Transverse colon (tissue), 4 donors: ENCODE results near the gene CCR8.

Experiments used
- EP300 ChIP-seq: sonication (generic); formaldehyde crosslinking; IDR thresholded peaks from one replicate; pipeline ENCODE4 v1.6.1; 2017; ENCODE audit warnings: antibody characterized with exemption, low read depth
- POLR2A ChIP-seq: fragments of 450-650 bp; IDR thresholded peaks from one replicate; pipeline ENCODE4 v1.6.1; 2016; ENCODE audit warnings: antibody characterized with exemption, mild to moderate bottlenecking, moderate library complexity
- POLR2AphosphoS5 ChIP-seq, 3 donors: sonication (generic); formaldehyde crosslinking; IDR thresholded peaks; one replicate each; pipeline ENCODE4 v1.6.1; 2016; ENCODE audit warnings: antibody characterized with exemption in 3 of 3
- TF ChIP-seq, protein P1 (sequence below), 5 experiments: fragments of 200-600 bp in 3 of 5; fragments of 450-650 bp in 2 of 5; sonication (generic) in 3 of 5; IDR thresholded peaks; 1 replicate in 2 of 5; 2 replicates in 3 of 5; pipeline ENCODE4 v1.5.1; 2016 to 2017; ENCODE audit warnings: antibody characterized with exemption in 5 of 5, inconsistent platforms in 3 of 5, mild to moderate bottlenecking in 2 of 5, moderate library complexity in 1 of 5

- TF ChIP-seq, protein P1, sequence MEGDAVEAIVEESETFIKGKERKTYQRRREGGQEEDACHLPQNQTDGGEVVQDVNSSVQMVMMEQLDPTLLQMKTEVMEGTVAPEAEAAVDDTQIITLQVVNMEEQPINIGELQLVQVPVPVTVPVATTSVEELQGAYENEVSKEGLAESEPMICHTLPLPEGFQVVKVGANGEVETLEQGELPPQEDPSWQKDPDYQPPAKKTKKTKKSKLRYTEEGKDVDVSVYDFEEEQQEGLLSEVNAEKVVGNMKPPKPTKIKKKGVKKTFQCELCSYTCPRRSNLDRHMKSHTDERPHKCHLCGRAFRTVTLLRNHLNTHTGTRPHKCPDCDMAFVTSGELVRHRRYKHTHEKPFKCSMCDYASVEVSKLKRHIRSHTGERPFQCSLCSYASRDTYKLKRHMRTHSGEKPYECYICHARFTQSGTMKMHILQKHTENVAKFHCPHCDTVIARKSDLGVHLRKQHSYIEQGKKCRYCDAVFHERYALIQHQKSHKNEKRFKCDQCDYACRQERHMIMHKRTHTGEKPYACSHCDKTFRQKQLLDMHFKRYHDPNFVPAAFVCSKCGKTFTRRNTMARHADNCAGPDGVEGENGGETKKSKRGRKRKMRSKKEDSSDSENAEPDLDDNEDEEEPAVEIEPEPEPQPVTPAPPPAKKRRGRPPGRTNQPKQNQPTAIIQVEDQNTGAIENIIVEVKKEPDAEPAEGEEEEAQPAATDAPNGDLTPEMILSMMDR (IDR thresholded peaks at IDR 0.05) = no peak
- TF ChIP-seq POLR2A (no peak), EP300 (no peak), POLR2AphosphoS5 (IDR thresholded peaks at IDR 0.05) (no peak)
Observed at GRCh38 chr3:39313289-39313688, 16.2 kb upstream of the CCR8 start.
